ENCODE results near the gene DTX3L. TPM values are rescaled to one million over a fixed set of nuclear protein-coding genes. Genes with fewer than 3 reads are reported as not detected.
A peak's percentile ranks its signal among the peaks of the same experiment; 100 is the strongest.

DTX3L gene
- total RNA-seq, 4 donors from 2014 or later = 12.9 to 38.9 (median 23.3) TPM

GRCh38 chr3:122568755-122569154 lies 4.6 kb downstream of the DTX3L start:
- Histone ChIP-seq H3K27me3 (no peaks in the 10 kb centered on the region), H3K27ac (peak overlapping the region; percentile 42 to 50), H3K4me1 (no peaks in the 10 kb centered on the region), H3K9me3 (no peaks in the 10 kb centered on the region), H3K4me3 (no peak overlapping the region), H3K36me3 (no peaks in the 10 kb centered on the region)
- no peak for TF ChIP-seq POLR2A (IDR thresholded peaks at IDR 0.05)
- TF ChIP-seq CTCF (IDR thresholded peaks at IDR 0.05) = no peak
- no peak for DNase-seq
- intact Hi-C loops (cut with DNase I; ENCODE audit: low total_unique reads) = no loop called here

- intact Hi-C loops (cut with DNase I; ENCODE audit: low total_unique reads) = no loop called here
- DNase-seq = peak in 1 of 2 donors; percentile 36
- Histone ChIP-seq H3K27ac (peak overlapping the region in 1 of 2 donors; percentile 22), H3K4me1 (no peaks in the 10 kb centered on the region), H3K36me3 (no peaks in the 10 kb centered on the region), H3K27me3 (no peaks in the 10 kb centered on the region), H3K4me3 (no peak overlapping the region), H3K9me3 (no peaks in the 10 kb centered on the region)
- TF ChIP-seq POLR2A (IDR thresholded peaks at IDR 0.05) (no peak), CTCF (IDR thresholded peaks at IDR 0.05) (no peak)
These were observed 8.8 kb downstream of the DTX3L start for GRCh38 chr3:122572940-122573412.

- H3K27ac ChIP-seq = no peak overlapping the region
- no peak for TF ChIP-seq CTCF (IDR thresholded peaks at IDR 0.05)
- no peak for TF ChIP-seq POLR2A (IDR thresholded peaks at IDR 0.05)
- no peaks in the 10 kb centered on the region for H3K36me3 ChIP-seq
- no peak overlapping the region for H3K4me3 ChIP-seq
- H3K9me3 ChIP-seq = no peaks in the 10 kb centered on the region
- intact Hi-C loops (cut with DNase I; ENCODE audit: low total_unique reads) = no loop called here
- no peak for DNase-seq
- H3K27me3 ChIP-seq = no peaks in the 10 kb centered on the region
- H3K4me1 ChIP-seq = no peaks in the 10 kb centered on the region
These were observed 12.2 kb downstream of the DTX3L start for GRCh38 chr3:122576174-122576940.

GRCh38 chr3:122577409-122578031 lies 13.4 kb downstream of the DTX3L start, which contains the start of gene PARP15:
PARP15 (plus strand) TSS chr3:122577650; CDS start chr3:122577668, 18 bp downstream.
- Histone ChIP-seq H3K27me3 (no peaks in the 10 kb centered on the region), H3K4me3 (peak within 1 kb of the TSS; percentile 23 to 42), H3K36me3 (no peaks in the 10 kb centered on the region), H3K4me1 (no peaks in the 10 kb centered on the region), H3K9me3 (peaks cover 0 to 3% of the 10 kb centered on the region in 2 donors), H3K27ac (peak within 1 kb of the TSS; percentile 5 to 25)
- DNase-seq = no peak
- TF ChIP-seq POLR2A (IDR thresholded peaks at IDR 0.05) = no peak
- peak in 1 of 4 experiments; percentile 4 for TF ChIP-seq CTCF (IDR thresholded peaks at IDR 0.05)
- intact Hi-C loops (cut with DNase I; ENCODE audit: low total_unique reads) = no loop called here
